DLD1 (cell line): ENCODE measurements around the gene MARK4.

Source experiments
- in situ Hi-C: cut with HindIII; loops from 2 replicates; pipeline ENCODE4 v1.10.0; 2017; ENCODE audit warnings: low sequenced_read_pairs

Gene MARK4

GRCh38 chr19:45354241-45354842, 103.3 kb downstream of the MARK4 start:
- in situ Hi-C loops: no loop called here
